HG03520 (cell line): ENCODE measurements around the gene TOP2B.

Experiments
- ATAC-seq: cut with Tn5 transposase; IDR thresholded peaks from one replicate; pipeline ENCODE4 v1.9.1; 2021; ENCODE audit warnings: mild to moderate bottlenecking, moderate library complexity; ENCODE audit not compliant: unreplicated experiment

The TOP2B gene

DNA sequence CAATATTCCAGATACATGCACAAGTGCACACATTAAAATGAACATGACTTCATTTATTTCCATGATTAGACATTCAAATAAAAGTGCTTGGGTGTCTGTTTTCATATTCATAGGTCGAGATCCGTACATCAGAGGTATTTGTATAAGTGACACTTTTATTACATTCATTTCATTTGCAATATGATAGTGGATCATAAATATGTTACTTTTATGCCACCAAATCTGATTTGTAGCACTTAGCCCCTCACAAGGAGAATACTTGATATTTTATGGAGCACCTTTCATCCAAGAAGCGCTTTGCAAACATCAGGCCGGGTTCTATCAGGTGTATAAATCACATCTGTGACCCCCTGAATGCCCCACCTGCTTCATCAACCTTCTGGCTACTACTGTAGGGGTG lies 100.6 kb downstream of the TOP2B start:
- ATAC-seq = no peak

DNA sequence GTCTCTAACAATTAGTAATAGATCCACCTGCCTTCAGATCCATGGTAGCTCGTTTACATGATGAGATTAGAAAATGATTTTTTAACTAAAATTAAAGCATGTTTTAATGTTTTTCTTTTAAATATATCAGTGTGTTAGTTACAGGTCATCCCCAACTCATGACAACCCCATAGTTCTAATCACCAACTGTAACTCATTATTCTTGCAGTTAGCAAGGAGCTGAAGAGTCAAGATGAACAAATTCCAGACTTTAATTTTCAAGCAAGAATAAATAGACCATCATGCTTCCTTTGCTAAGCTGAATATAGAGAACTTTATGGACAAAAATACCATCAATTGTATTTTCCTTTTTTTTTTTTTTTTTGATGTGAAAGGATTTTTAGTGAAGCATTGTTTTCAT lies 101.1 kb downstream of the TOP2B start:
- ATAC-seq = no peak

DNA sequence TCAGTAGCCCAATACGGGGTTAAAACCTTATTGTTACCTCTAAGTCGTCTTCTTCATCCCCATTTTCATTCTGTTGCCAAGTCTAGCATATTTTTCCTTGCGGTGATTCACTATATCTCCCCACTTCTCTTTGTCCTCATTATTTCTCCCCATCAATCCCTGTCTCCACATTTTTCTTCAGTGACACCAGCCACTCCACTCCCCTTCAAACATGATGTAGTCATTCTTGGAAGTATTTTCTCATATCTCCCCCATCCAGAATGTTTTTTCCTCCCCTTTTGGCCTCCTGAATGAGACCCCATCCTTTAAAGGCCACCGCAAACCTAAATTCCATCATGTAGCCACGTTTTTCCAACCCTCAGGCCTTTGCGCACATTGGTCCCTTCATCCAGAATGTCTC lies 105.9 kb downstream of the TOP2B start:
- no peak for ATAC-seq

DNA sequence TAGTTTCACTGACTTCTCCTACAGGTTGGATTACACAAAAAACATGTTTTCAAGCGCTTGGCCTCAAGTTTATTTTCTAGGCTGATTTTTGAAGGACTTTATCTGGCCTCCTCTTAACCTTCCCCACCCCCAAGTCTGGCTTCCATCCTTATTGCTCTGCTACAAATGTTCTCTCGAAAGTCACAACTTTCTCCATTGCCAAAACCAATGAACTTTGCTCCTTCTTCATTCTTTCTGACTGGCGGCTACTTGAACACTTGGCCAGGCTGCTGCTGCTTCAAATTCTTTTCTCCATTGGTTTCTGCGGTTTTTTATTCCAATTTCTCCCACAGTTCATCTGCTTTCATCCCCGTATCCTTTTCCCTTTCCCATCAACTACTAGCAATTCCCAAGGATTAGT lies 106.6 kb downstream of the TOP2B start:
- ATAC-seq = no peak

DNA sequence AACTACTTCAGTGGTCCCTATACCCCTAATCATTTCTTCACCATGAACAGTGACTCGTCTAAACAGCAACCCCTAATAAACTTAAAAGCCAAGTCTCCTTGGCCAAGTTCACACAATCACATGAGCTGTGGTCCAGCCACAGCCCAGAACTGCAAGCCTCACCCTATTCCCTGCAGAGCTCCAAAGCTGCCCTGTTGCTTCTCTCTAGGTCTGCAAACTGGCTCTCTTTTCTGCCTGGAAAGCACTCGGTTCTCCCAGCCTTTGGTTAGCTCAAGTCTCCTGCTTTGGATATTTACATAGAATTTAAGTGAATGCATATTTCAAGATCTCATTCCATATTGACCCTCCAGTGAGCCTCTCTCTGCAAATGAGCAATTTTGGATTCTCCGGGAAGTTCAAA lies 107.0 kb downstream of the TOP2B start:
- ATAC-seq = no peak

DNA sequence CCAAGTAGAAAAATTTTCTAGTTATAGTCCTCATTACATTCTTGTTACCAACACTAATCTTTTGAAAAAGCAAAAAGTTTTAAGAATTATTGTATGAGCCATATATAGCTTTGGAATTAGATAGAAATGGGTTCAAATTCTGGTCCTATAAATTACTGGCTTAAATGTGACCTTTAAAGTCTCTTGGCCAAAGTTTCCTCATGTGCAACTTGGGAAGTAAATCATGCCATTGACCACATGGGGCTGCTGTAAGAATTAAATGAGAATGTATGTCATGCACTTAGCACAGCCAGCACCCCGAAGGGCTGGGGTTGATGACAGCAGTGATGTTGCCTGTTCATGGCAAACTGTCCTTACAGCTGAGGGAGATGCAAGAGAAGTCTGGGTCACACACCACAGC lies 108.3 kb downstream of the TOP2B start:
- no peak for ATAC-seq

DNA sequence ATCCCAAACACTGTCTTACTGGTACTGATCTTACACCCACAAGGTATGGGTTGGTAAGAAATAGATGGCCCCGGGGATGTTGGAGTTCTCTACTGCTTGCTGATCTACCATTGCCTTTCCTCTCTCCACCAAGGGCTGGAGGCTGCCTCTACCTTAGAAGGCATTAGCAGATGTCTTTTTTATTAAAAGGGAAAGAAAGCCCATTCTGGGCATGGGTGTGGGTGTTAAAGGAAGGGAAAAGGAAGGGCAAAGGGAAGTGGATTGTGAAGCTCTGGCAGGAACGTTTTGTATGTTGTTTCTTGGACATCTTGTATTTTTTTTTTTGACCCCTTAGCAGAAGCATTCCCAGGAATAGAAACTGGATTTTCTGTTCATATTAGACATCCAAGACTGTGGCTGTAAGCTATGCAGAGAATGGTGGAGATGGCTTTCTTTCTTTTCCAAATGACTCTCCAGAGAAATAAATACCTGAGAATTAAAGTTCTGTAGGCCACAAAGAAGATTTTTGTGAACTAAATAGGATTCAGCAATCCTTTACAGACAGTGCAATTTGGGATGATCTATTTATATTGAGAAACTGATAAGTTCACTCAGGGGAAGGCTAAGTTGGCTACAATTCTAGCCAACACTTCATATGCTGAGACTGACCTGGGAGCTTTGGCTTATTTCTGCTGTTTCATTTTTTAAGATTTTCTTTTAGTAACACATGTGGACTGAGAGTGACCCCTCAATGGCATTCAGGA lies 108.8 kb downstream of the TOP2B start:
- no peak for ATAC-seq

DNA sequence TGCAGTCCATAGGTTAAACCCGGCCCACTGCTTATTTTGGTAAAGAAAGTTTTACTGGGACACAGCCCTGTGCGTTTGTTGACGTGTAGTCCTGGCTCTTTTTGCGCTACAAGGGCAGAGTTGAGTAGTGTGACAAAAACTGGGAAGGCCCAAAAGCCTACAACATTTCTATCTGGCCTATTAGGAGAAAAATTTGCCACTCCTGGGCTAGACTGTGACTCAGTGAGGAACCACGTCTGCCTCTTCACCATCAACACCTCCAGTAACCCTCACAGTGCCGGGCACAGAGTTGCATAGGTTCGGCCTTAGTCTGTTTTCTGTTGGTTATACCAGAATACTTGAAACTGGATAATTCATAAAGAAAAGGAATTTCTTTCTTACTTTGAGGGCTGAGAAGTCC lies 110.3 kb downstream of the TOP2B start:
- no peak for ATAC-seq

DNA sequence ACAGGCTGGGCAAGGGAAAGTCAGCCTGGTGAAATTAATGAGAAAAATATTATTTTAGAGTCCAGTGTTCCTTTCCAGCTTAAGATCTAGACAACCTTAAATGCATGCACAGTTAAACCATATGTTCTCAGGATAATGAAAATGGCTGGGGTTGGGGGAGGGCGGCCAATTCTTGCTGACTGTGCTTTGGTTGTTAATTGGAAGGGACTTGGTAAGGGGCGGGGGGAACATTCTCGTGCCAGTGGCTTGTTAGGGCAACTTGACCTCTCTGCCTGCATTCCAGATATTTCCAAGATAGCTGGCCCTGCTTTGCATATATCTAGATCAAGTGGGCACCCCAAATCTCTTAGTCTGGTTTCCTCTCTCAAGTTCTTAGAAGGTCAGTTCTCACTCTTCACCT lies 112.5 kb downstream of the TOP2B start:
- ATAC-seq = no peak

DNA sequence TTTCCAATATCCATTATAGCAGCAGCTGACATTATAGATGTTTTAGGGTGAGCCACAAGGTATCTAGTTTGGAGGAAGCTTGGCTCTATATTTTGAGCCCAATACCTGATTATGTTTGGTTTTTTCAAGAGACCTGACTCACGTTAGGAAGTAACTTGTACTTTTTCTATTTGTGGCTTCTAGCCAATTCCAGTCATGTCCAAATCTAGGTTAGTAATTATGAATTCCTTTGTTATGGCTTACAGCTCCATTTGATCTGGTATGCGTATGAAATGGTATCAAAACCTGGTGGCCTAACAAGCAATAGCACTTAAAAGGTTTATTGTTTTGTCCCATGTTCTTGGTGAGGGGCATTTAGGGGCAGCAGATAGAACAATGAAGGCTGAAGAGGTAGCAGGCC lies 115.9 kb downstream of the TOP2B start:
- no peak for ATAC-seq

DNA sequence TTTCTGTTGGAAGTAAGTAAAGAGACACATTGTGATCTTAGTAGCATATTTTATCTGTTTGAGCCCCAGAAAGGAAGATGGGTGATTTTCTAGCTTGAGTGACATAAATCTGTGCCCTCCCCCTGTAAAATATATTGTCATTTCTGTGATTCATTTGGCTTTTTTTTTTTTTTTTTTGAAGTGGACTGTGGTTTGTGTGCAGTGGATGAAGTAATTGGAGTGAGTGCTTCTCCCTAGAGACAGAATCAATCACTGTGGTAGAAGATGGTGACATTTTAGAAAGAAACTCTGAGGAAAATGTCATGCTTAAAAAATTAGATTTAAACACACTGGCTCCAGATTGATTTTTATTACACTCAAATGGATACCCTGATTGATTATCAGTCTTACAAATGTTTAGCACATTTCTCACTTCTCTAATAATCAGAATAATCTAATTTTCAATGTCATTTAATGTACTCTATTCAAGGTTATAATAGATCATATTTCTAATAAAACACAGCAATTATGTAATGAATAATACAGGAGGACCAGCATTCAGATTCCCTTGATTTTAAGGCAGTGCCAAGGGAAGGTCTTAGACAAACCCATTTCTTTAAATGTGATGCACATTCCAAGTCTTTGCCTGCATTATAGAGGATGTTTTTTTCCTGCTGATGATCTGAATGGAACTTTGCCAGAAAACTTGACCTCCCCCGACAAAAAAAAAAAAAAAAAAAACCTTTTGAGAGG lies 116.6 kb downstream of the TOP2B start:
- no peak for ATAC-seq
